ENCODE data around the gene TMPRSS11E.
"Not testable (repeated sequence)": the region's sequence is repeated elsewhere in the genome, so short reads cannot be mapped to it uniquely, and the experiment has no call there.

Gene TMPRSS11E

GRCh38 chr4:68447201-68447600, at the start of gene TMPRSS11E:
TSS of gene TMPRSS11E (plus strand) at chr4:68447463. CDS start at chr4:68447513, 50 bp downstream.
- no peak for DNase-seq

- DNase-seq, result no peak
Observed at GRCh38 chr4:68399306-68399705, 48.0 kb upstream of the TMPRSS11E start.

- no peak for DNase-seq
Observed at GRCh38 chr4:68401231-68401630, 46.0 kb upstream of the TMPRSS11E start.

- DNase-seq, result no peak
Observed at GRCh38 chr4:68404153-68404552, 43.1 kb upstream of the TMPRSS11E start.

GRCh38 chr4:68405718-68406478, 41.4 kb upstream of the TMPRSS11E start:
- not testable (repeated sequence) for DNase-seq

GRCh38 chr4:68406479-68406859, 40.8 kb upstream of the TMPRSS11E start:
- DNase-seq, result no peak

- not testable (repeated sequence) for DNase-seq
Observed at GRCh38 chr4:68407015-68407867, 40.0 kb upstream of the TMPRSS11E start.

GRCh38 chr4:68407868-68408190, 39.4 kb upstream of the TMPRSS11E start:
- DNase-seq, result no peak

GRCh38 chr4:68410149-68410548, 37.1 kb upstream of the TMPRSS11E start:
- no peak for DNase-seq

- DNase-seq, result no peak
Observed at GRCh38 chr4:68410643-68411042, 36.6 kb upstream of the TMPRSS11E start.

GRCh38 chr4:68412031-68412430, 35.2 kb upstream of the TMPRSS11E start:
- DNase-seq, result not testable (repeated sequence)

- DNase-seq, result no peak
Observed at GRCh38 chr4:68416591-68416990, 30.7 kb upstream of the TMPRSS11E start.

- DNase-seq, result no peak
Observed at GRCh38 chr4:68426516-68426915, 20.7 kb upstream of the TMPRSS11E start.

GRCh38 chr4:68430337-68430736, 16.9 kb upstream of the TMPRSS11E start:
- DNase-seq, result no peak

- no peak for DNase-seq
Observed at GRCh38 chr4:68432320-68432719, 14.9 kb upstream of the TMPRSS11E start.

- no peak for DNase-seq
Observed at GRCh38 chr4:68433582-68433981, 13.7 kb upstream of the TMPRSS11E start.

- DNase-seq, result no peak
Observed at GRCh38 chr4:68434277-68434676, 13.0 kb upstream of the TMPRSS11E start.

GRCh38 chr4:68434836-68435235, 12.4 kb upstream of the TMPRSS11E start:
- DNase-seq, result no peak

GRCh38 chr4:68445111-68445510, 2.2 kb upstream of the TMPRSS11E start:
- DNase-seq, result no peak

GRCh38 chr4:68451246-68452211, 4.3 kb downstream of the TMPRSS11E start:
- no peak for DNase-seq

GRCh38 chr4:68460085-68460484, 12.8 kb downstream of the TMPRSS11E start:
- no peak for DNase-seq

- no peak for DNase-seq
Observed at GRCh38 chr4:68461790-68462189, 14.5 kb downstream of the TMPRSS11E start.

GRCh38 chr4:68462691-68463090, 15.4 kb downstream of the TMPRSS11E start:
- no peak for DNase-seq

Measured in suppressor macrophage treated with lipopolysaccharide for 4 hours (primary cell).